Subcutaneous adipose tissue (tissue), 4 donors: ENCODE measurements around the gene SECISBP2. TPM values are rescaled to one million over a fixed set of nuclear protein-coding genes. Genes with fewer than 3 reads are reported as not detected.

Experiments
- CTCF ChIP-seq: fragments of 450-650 bp; IDR thresholded peaks from one replicate; pipeline ENCODE4 v1.5.1; 2016; ENCODE audit warnings: low read depth, mild to moderate bottlenecking, control low read depth, antibody characterized with exemption, moderate library complexity
- total RNA-seq, 4 donors: library from RNA; depleted of rRNA; stranded (reverse); fragments of >200 nt; gene quantifications; one replicate each; pipeline ENCODE4 v1.1.0, GENCODE V29; 2016

SECISBP2 gene
- total RNA-seq, 4 donors from 2014 or later, result 44.4 to 71.0 (median 55.1) TPM

GRCh38 chr9:89313842-89314241 is 4.5 kb upstream of the SECISBP2 start:
- TF ChIP-seq CTCF, result no peak

GRCh38 chr9:89314955-89315354 is 3.3 kb upstream of the SECISBP2 start:
- no peak for TF ChIP-seq CTCF

GRCh38 chr9:89315482-89315881 is 2.8 kb upstream of the SECISBP2 start:
- TF ChIP-seq CTCF, result no peak

- no peak for TF ChIP-seq CTCF
Observed at GRCh38 chr9:89317282-89317681, 1.0 kb upstream of the SECISBP2 start.

GRCh38 chr9:89319015-89319905 is 960 bp downstream of the SECISBP2 start:
- TF ChIP-seq CTCF, result no peak

- TF ChIP-seq CTCF, result no peak
Observed at GRCh38 chr9:89323390-89323789, 5.1 kb downstream of the SECISBP2 start.

- TF ChIP-seq CTCF, result no peak
Observed at GRCh38 chr9:89325733-89326132, 7.4 kb downstream of the SECISBP2 start.
